HTERT RPE-1 (cell line): ENCODE measurements around the gene BMP8B.
"Not testable (repeated sequence)": the region's sequence is repeated elsewhere in the genome, so short reads cannot be mapped to it uniquely, and the experiment has no call there.

Experiments
- in situ Hi-C: fragments of 300-500 bp; cut with MboI; formaldehyde crosslinking; loops from 4 replicates; pipeline ENCODE4 v1.14.3; 2020; ENCODE audit warnings: low sequenced_read_pairs

BMP8B gene

GRCh38 chr1:39816415-39817090 lies 27.9 kb upstream of the BMP8B start:
- in situ Hi-C loops = no loop called here

GRCh38 chr1:39812913-39813312 lies 24.2 kb upstream of the BMP8B start:
- in situ Hi-C loops = no loop called here

GRCh38 chr1:39808784-39809517 lies 20.3 kb upstream of the BMP8B start:
- in situ Hi-C loops = no loop called here

- in situ Hi-C loops = no loop called here
These were observed 16.7 kb upstream of the BMP8B start for GRCh38 chr1:39805385-39805784.

- in situ Hi-C loops = no loop called here
These were observed 14.0 kb upstream of the BMP8B start for GRCh38 chr1:39802496-39803260.

- in situ Hi-C loops = no loop called here
These were observed 11.8 kb upstream of the BMP8B start for GRCh38 chr1:39800471-39800835.

GRCh38 chr1:39799770-39800470 lies 11.3 kb upstream of the BMP8B start:
- in situ Hi-C loops = no loop called here

GRCh38 chr1:39798859-39799769 lies 10.4 kb upstream of the BMP8B start:
- in situ Hi-C loops = not testable (repeated sequence)

GRCh38 chr1:39795651-39796050 lies 7.0 kb upstream of the BMP8B start:
- in situ Hi-C loops = no loop called here

- in situ Hi-C loops = no loop called here
These were observed 3.2 kb upstream of the BMP8B start for GRCh38 chr1:39791838-39792237.

- in situ Hi-C loops = no loop called here
These were observed 976 bp upstream of the BMP8B start for GRCh38 chr1:39789571-39790110.

GRCh38 chr1:39788426-39788757 lies 273 bp downstream of the BMP8B start:
- in situ Hi-C loops = no loop called here

- in situ Hi-C loops = not testable (repeated sequence)
These were observed 701 bp downstream of the BMP8B start for GRCh38 chr1:39787964-39788363.

- in situ Hi-C loops = no loop called here
These were observed 1.2 kb downstream of the BMP8B start for GRCh38 chr1:39787468-39787867.

- in situ Hi-C loops = not testable (repeated sequence)
These were observed 1.6 kb downstream of the BMP8B start for GRCh38 chr1:39787108-39787375.

- in situ Hi-C loops = not testable (repeated sequence)
These were observed 2.2 kb downstream of the BMP8B start for GRCh38 chr1:39786303-39787107.

- in situ Hi-C loops = not testable (repeated sequence)
These were observed 6.0 kb downstream of the BMP8B start for GRCh38 chr1:39782685-39783084.

GRCh38 chr1:39782103-39782502 lies 6.6 kb downstream of the BMP8B start:
- in situ Hi-C loops = no loop called here

- in situ Hi-C loops = no loop called here
These were observed 7.3 kb downstream of the BMP8B start for GRCh38 chr1:39781349-39781715.

- in situ Hi-C loops = no loop called here
These were observed 8.8 kb downstream of the BMP8B start for GRCh38 chr1:39779821-39780220.
